Osteoblast (primary cell): Measurements from ENCODE around the gene OSBPL2. TPM values are rescaled to one million over a fixed set of nuclear protein-coding genes. Genes with fewer than 3 reads are reported as not detected.

Experiments used
- DNase-seq: peaks from one replicate; pipeline ENCODE4 v3.0.0; 2011; ENCODE audit warnings: low spot score, mixed read lengths; ENCODE audit not compliant: insufficient read length; ENCODE audit errors: missing footprints
- H2AFZ ChIP-seq: 2 replicates; pipeline ENCODE4 v1.6.0; 2011; ENCODE audit warnings: mild to moderate bottlenecking, low read length
- H3K27ac ChIP-seq: 2 replicates; pipeline ENCODE4 v1.5.1; 2011; ENCODE audit warnings: mild to moderate bottlenecking, low read depth, low read length, moderate library complexity
- H3K27me3 ChIP-seq: 2 replicates; pipeline ENCODE4 v1.6.0; 2012; ENCODE audit warnings: mild to moderate bottlenecking, control low read depth, inconsistent platforms, low read length, moderate library complexity; ENCODE audit not compliant: insufficient read depth
- H3K36me3 ChIP-seq: 2 replicates; pipeline ENCODE4 v1.5.1; 2011; ENCODE audit warnings: mild to moderate bottlenecking, low read length, control low read depth, moderate library complexity; ENCODE audit not compliant: insufficient read depth
- H3K4me1 ChIP-seq: 2 replicates; pipeline ENCODE4 v1.5.1; 2011; ENCODE audit warnings: mild to moderate bottlenecking, low read length, control low read depth, moderate library complexity; ENCODE audit not compliant: insufficient read depth
- H3K4me2 ChIP-seq: 2 replicates; pipeline ENCODE4 v1.6.0; 2011; ENCODE audit warnings: mild to moderate bottlenecking, low read length; ENCODE audit not compliant: insufficient read depth
- H3K4me3 ChIP-seq: fragments of 200-600 bp; sonication (generic); 3 replicates; pipeline ENCODE4 v1.5.1; 2012; ENCODE audit warnings: mild to moderate bottlenecking, low read length, inconsistent platforms; ENCODE audit not compliant: insufficient read depth
- H3K79me2 ChIP-seq: 2 replicates; pipeline ENCODE4 v1.6.0; 2012; ENCODE audit warnings: mild to moderate bottlenecking, low read length, control low read depth, inconsistent platforms; ENCODE audit not compliant: insufficient read depth
- H3K9me3 ChIP-seq: 2 replicates; pipeline ENCODE4 v1.5.1; 2011; ENCODE audit warnings: low read depth, low read length, control low read depth
- H4K20me1 ChIP-seq: 2 replicates; pipeline ENCODE4 v1.6.0; 2012; ENCODE audit warnings: mild to moderate bottlenecking, low read length, control low read depth; ENCODE audit not compliant: insufficient read depth
- total RNA-seq: library from RNA; depleted of rRNA; stranded (reverse); fragments of >200 nt; gene quantifications from 2 replicates; pipeline ENCODE4 v1.2.3, GENCODE V29; 2012
- TF ChIP-seq, protein P1 (sequence below): IDR thresholded peaks from 2 replicates; pipeline ENCODE4 v1.5.1; 2011; ENCODE audit warnings: mild to moderate bottlenecking, low read depth, low read length, moderate library complexity; ENCODE audit errors: extremely low read depth

OSBPL2 gene
- total RNA-seq, 1 donor: 35.8 TPM

DNA sequence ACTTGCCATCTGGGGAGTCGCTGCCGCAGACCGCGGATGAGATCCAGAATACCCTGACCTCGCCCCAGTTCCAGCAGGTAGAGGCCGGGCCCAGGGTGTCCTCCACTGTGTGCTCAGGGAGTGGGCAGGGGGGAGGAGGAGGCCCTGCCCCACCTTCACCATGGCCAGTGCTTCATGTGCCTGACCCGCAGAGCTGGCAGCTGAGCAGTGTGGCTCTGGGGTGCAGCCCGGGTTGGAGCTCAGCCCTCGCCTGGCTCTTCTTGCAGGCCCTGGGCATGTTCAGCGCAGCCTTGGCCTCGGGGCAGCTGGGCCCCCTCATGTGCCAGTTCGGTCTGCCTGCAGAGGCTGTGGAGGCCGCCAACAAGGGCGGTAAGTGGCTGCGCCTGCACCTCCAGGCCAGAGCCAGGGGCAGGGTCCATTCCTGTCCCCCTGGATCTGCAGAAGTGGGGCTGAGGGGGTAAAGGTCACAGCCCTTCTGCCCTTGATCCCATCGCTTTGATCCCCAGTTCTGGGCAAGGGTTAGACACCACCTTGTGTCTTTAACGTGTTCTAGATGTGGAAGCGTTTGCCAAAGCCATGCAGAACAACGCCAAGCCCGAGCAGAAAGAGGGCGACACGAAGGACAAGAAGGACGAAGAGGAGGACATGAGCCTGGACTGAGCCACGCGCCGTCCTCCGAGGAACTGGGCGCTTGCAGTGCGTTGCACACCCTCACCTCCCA, 69.9 kb downstream of the OSBPL2 start:
- Histone ChIP-seq H4K20me1 (peaks cover 51% of the 10 kb centered on the region), H3K4me1 (peaks cover 18% of the 10 kb centered on the region), H3K36me3 (peaks cover 43% of the 10 kb centered on the region), H3K4me3 (no peak overlapping the region), H3K27ac (no peak overlapping the region), H3K79me2 (peaks cover 48% of the 10 kb centered on the region), H3K4me2 (no peak overlapping the region), H2AFZ (no peak overlapping the region), H3K27me3 (no peaks in the 10 kb centered on the region), H3K9me3 (no peaks in the 10 kb centered on the region)
- DNase-seq: peak; percentile 83
- TF ChIP-seq, protein P1, sequence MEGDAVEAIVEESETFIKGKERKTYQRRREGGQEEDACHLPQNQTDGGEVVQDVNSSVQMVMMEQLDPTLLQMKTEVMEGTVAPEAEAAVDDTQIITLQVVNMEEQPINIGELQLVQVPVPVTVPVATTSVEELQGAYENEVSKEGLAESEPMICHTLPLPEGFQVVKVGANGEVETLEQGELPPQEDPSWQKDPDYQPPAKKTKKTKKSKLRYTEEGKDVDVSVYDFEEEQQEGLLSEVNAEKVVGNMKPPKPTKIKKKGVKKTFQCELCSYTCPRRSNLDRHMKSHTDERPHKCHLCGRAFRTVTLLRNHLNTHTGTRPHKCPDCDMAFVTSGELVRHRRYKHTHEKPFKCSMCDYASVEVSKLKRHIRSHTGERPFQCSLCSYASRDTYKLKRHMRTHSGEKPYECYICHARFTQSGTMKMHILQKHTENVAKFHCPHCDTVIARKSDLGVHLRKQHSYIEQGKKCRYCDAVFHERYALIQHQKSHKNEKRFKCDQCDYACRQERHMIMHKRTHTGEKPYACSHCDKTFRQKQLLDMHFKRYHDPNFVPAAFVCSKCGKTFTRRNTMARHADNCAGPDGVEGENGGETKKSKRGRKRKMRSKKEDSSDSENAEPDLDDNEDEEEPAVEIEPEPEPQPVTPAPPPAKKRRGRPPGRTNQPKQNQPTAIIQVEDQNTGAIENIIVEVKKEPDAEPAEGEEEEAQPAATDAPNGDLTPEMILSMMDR: no peak

DNA sequence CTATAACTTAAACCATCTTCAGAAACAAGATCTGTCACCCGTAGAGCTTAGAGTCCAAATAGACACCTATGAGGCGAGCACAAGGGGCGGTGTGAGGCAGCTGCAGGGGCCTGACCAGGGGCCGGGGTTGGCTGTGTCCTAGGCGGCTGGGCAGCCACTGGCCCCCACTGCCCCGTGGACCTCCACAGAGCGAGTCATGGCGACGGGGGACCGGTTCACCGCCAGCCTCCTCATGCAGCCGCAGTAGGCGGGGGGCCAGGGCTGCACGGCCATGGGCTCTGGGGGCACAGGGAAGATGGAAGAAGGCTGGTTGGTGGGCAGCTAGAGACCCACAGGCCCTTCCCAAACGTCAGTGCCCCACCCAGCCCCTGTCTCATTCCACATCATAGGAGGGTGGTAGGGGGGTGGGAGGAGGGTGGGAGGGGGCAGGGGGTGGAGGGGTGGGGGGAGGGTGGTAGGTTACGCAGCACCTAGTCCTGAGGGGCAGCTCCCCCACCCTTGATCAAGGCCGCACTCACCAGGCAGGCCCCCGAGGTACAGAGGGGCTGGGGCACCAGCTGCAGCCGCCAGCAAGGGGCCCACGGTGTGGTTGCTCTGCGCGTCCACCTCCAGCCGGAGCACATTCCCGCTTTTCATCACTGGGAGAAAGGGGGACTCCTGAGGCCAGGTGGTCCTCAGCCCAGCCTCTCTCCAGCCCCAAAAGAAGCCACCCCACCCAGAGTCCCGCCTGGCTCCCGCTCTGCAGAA, 71.0 kb downstream of the OSBPL2 start:
- Histone ChIP-seq H3K36me3 (peaks cover 43% of the 10 kb centered on the region), H3K4me1 (peaks cover 10% of the 10 kb centered on the region), H2AFZ (no peak overlapping the region), H3K9me3 (no peaks in the 10 kb centered on the region), H4K20me1 (peaks cover 40% of the 10 kb centered on the region), H3K27me3 (no peaks in the 10 kb centered on the region), H3K4me3 (no peak overlapping the region), H3K4me2 (no peak overlapping the region), H3K79me2 (peaks cover 37% of the 10 kb centered on the region), H3K27ac (no peak overlapping the region)
- TF ChIP-seq, protein P1: no peak
- no peak for DNase-seq

DNA sequence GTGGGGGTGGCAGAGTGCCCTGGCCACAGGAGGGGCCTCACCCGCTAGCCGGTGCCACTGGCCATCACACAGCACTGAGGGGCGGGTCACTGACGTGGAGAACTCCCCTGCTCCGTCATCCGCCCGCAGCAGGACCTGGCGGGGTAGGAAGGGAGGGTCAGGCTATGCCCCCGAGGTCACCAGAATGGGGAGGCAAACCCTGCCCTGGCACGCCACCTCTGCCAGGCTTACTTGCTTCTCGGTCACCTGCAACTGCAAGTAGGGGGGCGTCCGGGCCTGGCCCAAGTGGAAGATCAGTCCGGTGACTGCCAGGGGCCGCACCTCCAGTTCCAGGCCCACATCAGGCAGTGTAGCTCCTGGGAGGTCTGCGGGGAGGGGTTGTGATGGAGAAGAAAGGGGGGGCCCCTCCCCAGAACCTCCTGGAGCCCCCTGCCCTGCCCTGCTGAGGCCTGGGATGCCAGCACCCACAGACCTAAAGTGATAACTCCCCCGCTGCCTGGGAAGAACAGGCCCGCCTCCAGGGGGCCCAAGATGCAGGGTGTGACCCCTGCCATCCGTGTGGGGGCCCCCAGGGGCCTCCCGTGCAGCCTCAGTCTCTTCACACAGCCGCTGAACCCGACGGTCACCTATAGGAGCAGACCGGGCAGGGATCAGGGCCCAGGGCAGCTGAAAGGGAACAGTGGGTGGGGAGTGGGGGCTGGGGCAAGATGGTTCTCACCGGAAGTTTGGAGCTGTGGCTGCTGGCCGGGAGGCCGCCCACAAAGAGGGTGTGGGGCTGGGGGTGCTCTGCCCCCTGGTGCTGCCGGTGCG, 71.8 kb downstream of the OSBPL2 start:
- no peak overlapping the region for H2AFZ ChIP-seq
- H3K4me2 ChIP-seq: no peak overlapping the region
- H3K36me3 ChIP-seq: peaks cover 39% of the 10 kb centered on the region
- peaks cover 32% of the 10 kb centered on the region for H4K20me1 ChIP-seq
- no peaks in the 10 kb centered on the region for H3K9me3 ChIP-seq
- H3K27ac ChIP-seq: no peak overlapping the region
- TF ChIP-seq, protein P1: no peak
- peak; percentile 80 for DNase-seq
- H3K79me2 ChIP-seq: peaks cover 30% of the 10 kb centered on the region
- peaks cover 2% of the 10 kb centered on the region for H3K4me1 ChIP-seq
- H3K4me3 ChIP-seq: no peak overlapping the region
- no peaks in the 10 kb centered on the region for H3K27me3 ChIP-seq
